ENCODE results near the gene MAP3K19. TPM values are rescaled to one million over a fixed set of nuclear protein-coding genes. Genes with fewer than 3 reads are reported as not detected.

The MAP3K19 gene
- total and polyA plus RNA-seq, 10 of the 15 experiments (the other 5 are each of a cell fraction or from before 2014, with no cell fraction given), result 0.05 TPM; not detected in 9

GRCh38 chr2:135052042-135052876 lies 5.0 kb upstream of the MAP3K19 start, which contains the start of gene RAB3GAP1 (continued):
- TF ChIP-seq HDAC2 (IDR thresholded peaks at IDR 0.05) (no peak), RAD21 (IDR thresholded peaks at IDR 0.05; ENCODE audit: insufficient read depth, low read depth, low read length) (peak; percentile 20; the same call in 1 of the 2 replicates), CHD2 (IDR thresholded peaks at IDR 0.05; ENCODE audit: borderline replicate concordance, low read depth, low read length) (peak; percentile 52; the same call in 1 of the 2 replicates), FOS (IDR thresholded peaks at IDR 0.05; ENCODE audit: borderline replicate concordance, extremely low read depth, insufficient read length) (no peak), WRNIP1 (IDR thresholded peaks at IDR 0.05; ENCODE audit: borderline replicate concordance, low read depth, low read length) (no peak), CEBPZ (IDR thresholded peaks at IDR 0.05; ENCODE audit: low read depth, low read length) (no peak), BCL3 (IDR thresholded peaks at IDR 0.05; ENCODE audit: borderline replicate concordance, insufficient read depth, low read depth, low read length, poor library complexity, severe bottlenecking) (no peak), MTA3 (IDR thresholded peaks at IDR 0.05; ENCODE audit: borderline replicate concordance, low read length) (peak; percentile 70; the same call in 1 of the 2 replicates), STAT3 (IDR thresholded peaks at IDR 0.05; ENCODE audit: low read depth, low read length) (no peak), RCOR1 (conservative IDR thresholded peaks at IDR 0.05; ENCODE audit: low read depth, low read length) (peak; percentile 38; the same call in 1 of the 2 replicates), EED (IDR thresholded peaks at IDR 0.05; ENCODE audit: low read depth) (peak; percentile 63; the same call in 1 of the 2 replicates), CEBPB (IDR thresholded peaks at IDR 0.05; ENCODE audit: borderline replicate concordance in 1 of 2, low read depth in 2 of 2, low read length in 2 of 2) (no peak), MTA2 (IDR thresholded peaks at IDR 0.05; ENCODE audit: low read depth) (peak; percentile 82), BMI1 (IDR thresholded peaks at IDR 0.05; ENCODE audit: borderline replicate concordance) (peak; percentile 19; the same call in 1 of the 2 replicates), CBFB (IDR thresholded peaks at IDR 0.05; ENCODE audit: low read depth) (peak; percentile 93), GATAD2B (conservative IDR thresholded peaks at IDR 0.05; ENCODE audit: low read depth) (peak; percentile 83), SRF (IDR thresholded peaks at IDR 0.05; ENCODE audit: low read depth in 2 of 2, low read length in 2 of 2) (0 out of 4 replicates have a peak, but pooled peaks of 1 of the 2 experiments have one; percentile 15), TCF3 (IDR thresholded peaks at IDR 0.05; ENCODE audit: borderline replicate concordance, insufficient read depth, low read depth, low read length) (no peak), SKIL (IDR thresholded peaks at IDR 0.05; ENCODE audit: low read depth, poor library complexity, severe bottlenecking) (peak; percentile 100), CREM (IDR thresholded peaks at IDR 0.05; ENCODE audit: low read depth) (peak; percentile 77), RELB (IDR thresholded peaks at IDR 0.05; ENCODE audit: low read depth) (peak; percentile 93)

All from GM12878 (cell line).